ENCODE measurements around the gene MTA3. TPM values are rescaled to one million over a fixed set of nuclear protein-coding genes. Genes with fewer than 3 reads are reported as not detected.

The MTA3 gene
- total and polyA plus RNA-seq, 2 of the 8 experiments (the other 6 are each of a cell fraction or from before 2014, with no cell fraction given): 125 to 184 TPM

- TF ChIP-seq E2F6 (IDR thresholded peaks at IDR 0.05) (no peak), SRF (IDR thresholded peaks at IDR 0.05; ENCODE audit: low read depth, low read length) (no peak), GTF2F1 (IDR thresholded peaks at IDR 0.05; ENCODE audit: borderline replicate concordance, low read depth, low read length) (no peak), JUND (IDR thresholded peaks at IDR 0.05; ENCODE audit: low read length) (no peak), POLR2A (IDR thresholded peaks at IDR 0.05; ENCODE audit: control extremely low read depth in 1 of 2, low read depth in 2 of 2, low read length in 2 of 2) (no peak), CHD7 (IDR thresholded peaks at IDR 0.05; ENCODE audit: insufficient replicate concordance, low read length) (no peak)
Measured at GRCh38 chr2:42651057-42651456, 82.6 kb downstream of the MTA3 start (continued).

Measured in H1 (cell line).